GM18502 (cell line): ENCODE data around the gene CRAT.

Experiments
- ATAC-seq: cut with Tn5 transposase; IDR thresholded peaks from one replicate; pipeline ENCODE4 v1.9.1; 2021; ENCODE audit warnings: mild to moderate bottlenecking; ENCODE audit not compliant: unreplicated experiment, poor library complexity

CRAT gene

GRCh38 chr9:129110740-129111527 is at the start of gene CRAT, which contains the start of gene PTPA:
CRAT (minus strand) TSS chr9:129110793; CDS start chr9:129110509, 284 bp downstream.
PTPA (plus strand) TSS chr9:129111415; CDS start chr9:129111601, 186 bp downstream.
- ATAC-seq = peak; percentile 83

- ATAC-seq = no peak
Observed at GRCh38 chr9:129156163-129156562, 45.6 kb upstream of the CRAT start.

- no peak for ATAC-seq
Observed at GRCh38 chr9:129154866-129155477, 44.4 kb upstream of the CRAT start.

- no peak for ATAC-seq
Observed at GRCh38 chr9:129151469-129151868, 40.9 kb upstream of the CRAT start.

- ATAC-seq = no peak
Observed at GRCh38 chr9:129150672-129151211, 40.1 kb upstream of the CRAT start.

- ATAC-seq = no peak
Observed at GRCh38 chr9:129150122-129150521, 39.5 kb upstream of the CRAT start.

GRCh38 chr9:129149442-129149841 is 38.8 kb upstream of the CRAT start:
- ATAC-seq = no peak

GRCh38 chr9:129148463-129149204 is 38.0 kb upstream of the CRAT start:
- ATAC-seq = no peak

GRCh38 chr9:129146441-129146941 is 35.9 kb upstream of the CRAT start:
- ATAC-seq = no peak

- no peak for ATAC-seq
Observed at GRCh38 chr9:129145841-129146292, 35.3 kb upstream of the CRAT start.

GRCh38 chr9:129145316-129145715 is 34.7 kb upstream of the CRAT start:
- no peak for ATAC-seq

- ATAC-seq = no peak
Observed at GRCh38 chr9:129143031-129143927, 32.7 kb upstream of the CRAT start.

GRCh38 chr9:129142138-129142935 is 31.7 kb upstream of the CRAT start:
- no peak for ATAC-seq

GRCh38 chr9:129141066-129142041 is 30.8 kb upstream of the CRAT start:
- ATAC-seq = no peak

- ATAC-seq = peak; percentile 20
Observed at GRCh38 chr9:129140397-129141065, 29.9 kb upstream of the CRAT start.

GRCh38 chr9:129139993-129140396 is 29.4 kb upstream of the CRAT start:
- peak; percentile 70 for ATAC-seq
